PFSK-1 (cell line): Measurements from ENCODE around the gene SPINT2.

Experiments
- POLR2AphosphoS5 ChIP-seq: IDR thresholded peaks from 2 replicates; pipeline ENCODE4 v1.6.1; 2012; ENCODE audit warnings: low read depth, mild to moderate bottlenecking, control low read depth, low read length, moderate library complexity
- TAF1 ChIP-seq: IDR thresholded peaks from 2 replicates; pipeline ENCODE4 v1.6.1; 2012; ENCODE audit warnings: low read length, control low read depth, borderline replicate concordance; ENCODE audit not compliant: insufficient read depth

DNA sequence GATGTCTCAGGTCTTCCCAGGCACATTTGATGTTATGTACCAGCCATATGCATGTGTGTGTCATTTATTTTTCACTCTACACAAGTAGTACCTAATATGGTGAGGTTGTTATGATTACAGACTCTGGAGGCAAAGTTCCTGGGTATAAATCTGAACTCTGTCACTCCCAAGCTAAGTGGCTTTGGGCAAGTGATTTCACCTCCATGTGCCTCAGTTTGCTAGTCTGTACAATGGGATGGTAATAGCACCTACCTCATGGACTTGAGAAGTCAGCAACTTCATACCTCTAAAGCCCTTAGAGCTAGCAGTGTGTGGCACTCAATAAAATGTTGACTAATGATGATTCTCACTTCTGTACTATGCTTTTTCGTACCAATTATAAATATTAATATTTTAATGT is 67.4 kb downstream of the SPINT2 start:
- TF ChIP-seq POLR2AphosphoS5 (no peak), TAF1 (no peak)
